ENCODE data around the gene UBE3B. TPM values are rescaled to one million over a fixed set of nuclear protein-coding genes. Genes with fewer than 3 reads are reported as not detected.

The UBE3B gene
- total and polyA plus RNA-seq, 8 donors = 9.4 to 104 (median 22.2) TPM

DNA sequence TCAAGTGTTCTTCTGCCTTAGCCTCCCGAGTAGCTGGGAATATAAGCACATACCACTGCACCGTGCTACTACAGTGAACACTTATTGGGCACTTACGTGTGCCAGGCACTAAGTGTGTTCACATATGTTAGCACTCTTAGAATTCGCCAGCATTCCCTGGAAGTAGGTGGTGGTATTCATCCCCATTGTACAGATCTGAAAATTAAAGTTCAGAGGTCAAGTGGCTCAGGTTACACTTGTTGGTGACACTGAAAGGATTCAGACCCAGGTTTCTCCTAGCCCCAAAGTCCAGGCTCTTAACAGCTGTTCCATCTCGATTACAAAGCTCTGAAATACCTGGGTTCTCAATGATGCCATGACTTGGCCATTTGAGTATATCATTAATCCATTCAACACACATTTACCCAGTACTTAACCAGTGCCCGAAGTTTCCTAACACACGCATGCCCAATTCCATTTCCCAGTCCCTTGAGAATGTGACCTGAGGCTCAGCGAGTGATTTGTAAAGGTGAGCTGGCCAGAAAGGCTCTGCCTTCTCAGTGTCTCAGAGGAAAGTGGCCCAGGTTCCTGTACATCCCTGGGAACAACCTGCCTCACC lies 101.0 kb downstream of the UBE3B start:
- TF ChIP-seq, protein P1, sequence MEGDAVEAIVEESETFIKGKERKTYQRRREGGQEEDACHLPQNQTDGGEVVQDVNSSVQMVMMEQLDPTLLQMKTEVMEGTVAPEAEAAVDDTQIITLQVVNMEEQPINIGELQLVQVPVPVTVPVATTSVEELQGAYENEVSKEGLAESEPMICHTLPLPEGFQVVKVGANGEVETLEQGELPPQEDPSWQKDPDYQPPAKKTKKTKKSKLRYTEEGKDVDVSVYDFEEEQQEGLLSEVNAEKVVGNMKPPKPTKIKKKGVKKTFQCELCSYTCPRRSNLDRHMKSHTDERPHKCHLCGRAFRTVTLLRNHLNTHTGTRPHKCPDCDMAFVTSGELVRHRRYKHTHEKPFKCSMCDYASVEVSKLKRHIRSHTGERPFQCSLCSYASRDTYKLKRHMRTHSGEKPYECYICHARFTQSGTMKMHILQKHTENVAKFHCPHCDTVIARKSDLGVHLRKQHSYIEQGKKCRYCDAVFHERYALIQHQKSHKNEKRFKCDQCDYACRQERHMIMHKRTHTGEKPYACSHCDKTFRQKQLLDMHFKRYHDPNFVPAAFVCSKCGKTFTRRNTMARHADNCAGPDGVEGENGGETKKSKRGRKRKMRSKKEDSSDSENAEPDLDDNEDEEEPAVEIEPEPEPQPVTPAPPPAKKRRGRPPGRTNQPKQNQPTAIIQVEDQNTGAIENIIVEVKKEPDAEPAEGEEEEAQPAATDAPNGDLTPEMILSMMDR (IDR thresholded peaks at IDR 0.05) = no peak
- TF ChIP-seq EP300 (IDR thresholded peaks at IDR 0.05) = no peak
- no peak for TF ChIP-seq POLR2AphosphoS5 (IDR thresholded peaks at IDR 0.05)
- TF ChIP-seq POLR2A (IDR thresholded peaks at IDR 0.05) = no peak
- no peak for DNase-seq
- Histone ChIP-seq H3K27ac (no peak overlapping the region), H3K9me3 (no peaks in the 10 kb centered on the region), H3K4me3 (no peak overlapping the region), H3K4me1 (peaks cover 0 to 23% (median 13%) of the 10 kb centered on the region in 4 donors), H3K27me3 (no peaks in the 10 kb centered on the region), H3K36me3 (peaks cover 28 to 76% (median 75%) of the 10 kb centered on the region in 4 donors)
- WGBS, 5 donors = 82 to 92% (median 85%) methylated on average over 8 of the region's 8 CpGs
- intact Hi-C loops (cut with DNase I; ENCODE audit: low total_unique reads) = no loop called here

DNA sequence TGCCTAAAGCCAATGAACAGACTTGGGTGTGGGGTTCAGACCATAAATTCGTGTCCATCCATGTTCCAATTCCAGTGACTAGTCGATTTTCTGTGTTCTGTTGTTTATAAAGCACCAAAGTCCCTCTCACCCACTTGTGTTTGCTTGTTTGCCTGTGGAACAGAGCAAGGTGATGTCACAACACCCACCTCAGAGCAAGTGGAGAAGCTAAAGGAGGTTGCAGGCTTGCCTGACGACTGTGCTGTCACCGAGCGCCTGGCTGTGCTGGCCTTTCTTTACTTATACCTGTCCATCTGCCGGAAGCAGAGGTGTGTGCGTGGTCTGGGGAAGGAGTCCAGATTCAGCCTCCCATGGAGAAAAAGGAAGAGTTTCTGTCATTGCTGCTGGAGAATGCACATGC lies 102.2 kb downstream of the UBE3B start:
- DNase-seq = no peak
- H3K27ac ChIP-seq = no peak overlapping the region
- H3K4me3 ChIP-seq = no peak overlapping the region
- no peaks in the 10 kb centered on the region for H3K9me3 ChIP-seq
- 83 to 95% (median 90%) methylated on average over 7 of the region's 7 CpGs for WGBS, 5 donors
- no peaks in the 10 kb centered on the region for H3K27me3 ChIP-seq
- H3K4me1 ChIP-seq = peaks cover 0 to 14% (median 6%) of the 10 kb centered on the region in 4 donors
- intact Hi-C loops (cut with DNase I; ENCODE audit: low total_unique reads) = no loop called here
- peaks cover 28 to 88% (median 86%) of the 10 kb centered on the region in 4 donors for H3K36me3 ChIP-seq
- TF ChIP-seq POLR2A (IDR thresholded peaks at IDR 0.05) = no peak
- TF ChIP-seq POLR2AphosphoS5 (IDR thresholded peaks at IDR 0.05) = no peak
- no peak for TF ChIP-seq EP300 (IDR thresholded peaks at IDR 0.05)
- TF ChIP-seq, protein P1 (IDR thresholded peaks at IDR 0.05) = no peak

DNA sequence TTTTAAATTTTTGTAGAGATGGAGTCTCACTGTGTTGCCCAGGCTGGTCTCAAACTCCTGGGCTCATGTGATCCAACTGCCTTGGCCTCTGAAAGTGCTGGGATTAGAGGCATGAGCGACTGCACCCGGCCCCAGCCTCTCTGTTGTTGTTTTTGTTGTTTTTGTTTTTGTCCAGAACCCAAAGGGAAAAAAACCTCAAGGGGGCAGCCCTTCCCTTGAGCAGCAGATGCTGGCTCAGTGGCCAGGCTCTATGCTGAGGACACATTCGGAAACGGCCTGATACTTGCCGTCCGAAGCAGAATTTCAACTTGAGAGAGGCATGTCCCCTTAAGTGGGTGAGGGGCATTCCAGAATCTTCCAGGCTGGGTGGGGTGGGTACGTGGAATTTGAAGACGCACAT lies 102.8 kb downstream of the UBE3B start:
- Histone ChIP-seq H3K4me3 (no peak overlapping the region), H3K9me3 (no peaks in the 10 kb centered on the region), H3K36me3 (peaks cover 28 to 94% (median 92%) of the 10 kb centered on the region in 4 donors), H3K27ac (no peak overlapping the region), H3K4me1 (peaks cover 0 to 7% (median 1%) of the 10 kb centered on the region in 4 donors), H3K27me3 (no peaks in the 10 kb centered on the region)
- 87 to 91% (median 88%) methylated on average over 8 of the region's 8 CpGs for WGBS, 5 donors
- TF ChIP-seq EP300 (IDR thresholded peaks at IDR 0.05) (no peak), POLR2AphosphoS5 (IDR thresholded peaks at IDR 0.05) (no peak), POLR2A (IDR thresholded peaks at IDR 0.05) (no peak)
- TF ChIP-seq, protein P1 (IDR thresholded peaks at IDR 0.05) = no peak
- no peak for DNase-seq
- intact Hi-C loops (cut with DNase I; ENCODE audit: low total_unique reads) = no loop called here

DNA sequence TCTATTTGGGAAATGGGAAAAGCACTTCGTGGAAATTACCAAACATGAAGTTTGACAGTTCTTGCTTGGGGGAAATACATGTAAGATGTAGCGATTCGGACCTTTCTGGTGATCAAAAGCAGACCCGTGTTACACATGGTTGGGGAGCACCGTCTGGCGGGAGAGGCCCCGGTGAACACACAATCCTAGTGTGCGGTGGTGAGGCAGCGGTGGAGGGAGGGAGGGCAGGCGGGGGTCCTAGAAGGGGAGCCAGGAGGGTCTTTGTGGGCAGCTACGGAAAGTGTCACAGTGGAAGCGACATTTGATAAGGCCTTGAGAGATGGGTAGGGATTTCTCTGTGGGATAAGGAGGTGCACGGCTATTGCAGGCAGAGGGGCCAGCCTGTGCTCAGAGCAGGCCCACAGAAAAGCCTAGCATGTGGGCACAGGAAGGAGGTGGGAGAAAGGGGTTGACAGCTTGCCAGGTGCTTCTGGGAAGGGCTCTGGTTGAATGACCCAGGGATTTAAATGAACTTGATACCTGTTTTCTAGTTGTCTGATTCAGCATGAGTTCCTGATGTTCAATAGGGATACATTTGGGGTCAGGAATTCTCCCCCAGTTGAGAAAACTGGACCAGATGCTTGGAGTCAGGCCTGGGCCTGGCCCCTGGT lies 103.4 kb downstream of the UBE3B start:
- intact Hi-C loops (cut with DNase I; ENCODE audit: low total_unique reads) = no loop called here
- TF ChIP-seq POLR2A (IDR thresholded peaks at IDR 0.05) = no peak
- TF ChIP-seq, protein P1 (IDR thresholded peaks at IDR 0.05) = no peak
- TF ChIP-seq POLR2AphosphoS5 (IDR thresholded peaks at IDR 0.05) = no peak
- no peak overlapping the region for H3K27ac ChIP-seq
- H3K36me3 ChIP-seq = peaks cover 30 to 96% (median 92%) of the 10 kb centered on the region in 4 donors
- no peaks in the 10 kb centered on the region for H3K27me3 ChIP-seq
- no peaks in the 10 kb centered on the region for H3K9me3 ChIP-seq
- DNase-seq = no peak
- H3K4me3 ChIP-seq = no peak overlapping the region
- H3K4me1 ChIP-seq = peaks cover 0 to 2% (median 0%) of the 10 kb centered on the region in 4 donors
- 86 to 94% (median 93%) methylated on average over 13 of the region's 13 CpGs for WGBS, 5 donors

Data from stomach (tissue), 9 donors.